NCI-H510A (cell line): ENCODE measurements around the gene FBLL1.
"Not testable (repeated sequence)": the region's sequence is repeated elsewhere in the genome, so short reads cannot be mapped to it uniquely, and the experiment has no call there.

Experiments
- DNase-seq: peaks from one replicate; lab custom pipeline; 2025; lab: John Stamatoyannopoulos, UW

FBLL1 gene

GRCh38 chr5:168552146-168552545 is 23.0 kb downstream of the FBLL1 start:
- no peak for DNase-seq

GRCh38 chr5:168553377-168554130 is 24.4 kb downstream of the FBLL1 start:
- DNase-seq = no peak

- DNase-seq = no peak
These were observed 28.3 kb downstream of the FBLL1 start for GRCh38 chr5:168557389-168557788.

GRCh38 chr5:168562279-168562678 is 33.2 kb downstream of the FBLL1 start:
- DNase-seq = no peak

GRCh38 chr5:168563959-168564358 is 34.9 kb downstream of the FBLL1 start:
- DNase-seq = no peak

GRCh38 chr5:168568738-168569137 is 39.6 kb downstream of the FBLL1 start:
- DNase-seq = no peak

- DNase-seq = no peak
These were observed 41.6 kb downstream of the FBLL1 start for GRCh38 chr5:168570490-168571328.

- DNase-seq = not testable (repeated sequence)
These were observed 44.6 kb downstream of the FBLL1 start for GRCh38 chr5:168573663-168574062.

- not testable (repeated sequence) for DNase-seq
These were observed 45.1 kb downstream of the FBLL1 start for GRCh38 chr5:168574156-168574555.

GRCh38 chr5:168575391-168576372 is 46.6 kb downstream of the FBLL1 start:
- no peak for DNase-seq

- DNase-seq = no peak
These were observed 48.9 kb downstream of the FBLL1 start for GRCh38 chr5:168578006-168578405.

- DNase-seq = no peak
These were observed 49.7 kb downstream of the FBLL1 start, which contains the start of gene PANK3 for GRCh38 chr5:168578538-168579487. Gene PANK3, minus strand, starts transcription at chr5:168579368. Its CDS starts 85 bp downstream, at chr5:168579283.

GRCh38 chr5:168579488-168580226 is 50.6 kb downstream of the FBLL1 start:
- peak; percentile 92 for DNase-seq

- no peak for DNase-seq
These were observed 51.1 kb downstream of the FBLL1 start for GRCh38 chr5:168580227-168580508.
